ENCODE results near the gene VDAC1. TPM values are rescaled to one million over a fixed set of nuclear protein-coding genes. Genes with fewer than 3 reads are reported as not detected.

VDAC1 gene
- total RNA-seq, 1 donor from 2014 or later: 119 TPM

DNA sequence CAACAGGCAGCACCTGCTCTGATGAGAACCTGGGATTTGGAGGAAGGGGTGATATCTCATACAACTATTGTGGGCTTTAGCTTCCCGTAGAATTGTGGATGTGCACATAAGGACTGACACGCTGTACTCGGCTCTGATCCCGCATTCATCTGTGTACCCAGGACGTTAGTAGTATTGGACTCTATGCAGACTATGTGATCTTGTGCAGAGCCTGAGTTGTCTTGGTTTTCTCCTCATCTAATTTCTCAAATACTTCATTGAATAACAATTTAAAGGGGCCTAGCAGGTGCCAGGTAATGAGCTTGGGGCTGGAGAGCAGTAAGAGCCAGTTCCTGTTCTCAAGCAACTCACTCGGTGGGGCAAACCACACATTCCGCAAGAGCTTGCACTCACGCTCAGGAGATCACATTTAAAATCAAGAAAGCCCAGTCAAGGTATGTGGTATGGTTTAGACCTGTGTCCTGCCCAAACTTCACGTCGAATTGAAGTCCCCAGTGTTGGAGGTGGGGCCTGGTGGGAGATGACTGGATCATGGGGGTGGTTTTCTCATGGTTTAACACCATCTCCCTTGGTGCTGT lies 51.1 kb downstream of the VDAC1 start:
- Mint-ChIP-seq H3K9me3 (ENCODE audit: unreplicated experiment) (no peaks in the 10 kb centered on the region), H3K27me3 (ENCODE audit: unreplicated experiment) (no peaks in the 10 kb centered on the region), H3K4me1 (ENCODE audit: unreplicated experiment) (peaks cover 11% of the 10 kb centered on the region), H3K36me3 (ENCODE audit: unreplicated experiment) (peaks cover 18% of the 10 kb centered on the region), H3K4me3 (ENCODE audit: unreplicated experiment) (no peak overlapping the region), H3K27ac (ENCODE audit: unreplicated experiment) (peak overlapping the region; percentile 41)
- DNase-seq (ENCODE audit: extremely low spot score, unreplicated experiment): no peak
- TF ChIP-seq, protein P1, sequence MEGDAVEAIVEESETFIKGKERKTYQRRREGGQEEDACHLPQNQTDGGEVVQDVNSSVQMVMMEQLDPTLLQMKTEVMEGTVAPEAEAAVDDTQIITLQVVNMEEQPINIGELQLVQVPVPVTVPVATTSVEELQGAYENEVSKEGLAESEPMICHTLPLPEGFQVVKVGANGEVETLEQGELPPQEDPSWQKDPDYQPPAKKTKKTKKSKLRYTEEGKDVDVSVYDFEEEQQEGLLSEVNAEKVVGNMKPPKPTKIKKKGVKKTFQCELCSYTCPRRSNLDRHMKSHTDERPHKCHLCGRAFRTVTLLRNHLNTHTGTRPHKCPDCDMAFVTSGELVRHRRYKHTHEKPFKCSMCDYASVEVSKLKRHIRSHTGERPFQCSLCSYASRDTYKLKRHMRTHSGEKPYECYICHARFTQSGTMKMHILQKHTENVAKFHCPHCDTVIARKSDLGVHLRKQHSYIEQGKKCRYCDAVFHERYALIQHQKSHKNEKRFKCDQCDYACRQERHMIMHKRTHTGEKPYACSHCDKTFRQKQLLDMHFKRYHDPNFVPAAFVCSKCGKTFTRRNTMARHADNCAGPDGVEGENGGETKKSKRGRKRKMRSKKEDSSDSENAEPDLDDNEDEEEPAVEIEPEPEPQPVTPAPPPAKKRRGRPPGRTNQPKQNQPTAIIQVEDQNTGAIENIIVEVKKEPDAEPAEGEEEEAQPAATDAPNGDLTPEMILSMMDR (IDR thresholded peaks at IDR 0.05): no peak

GRCh38 chr5:133952729-133953567 lies 51.8 kb downstream of the VDAC1 start:
- peaks cover 17% of the 10 kb centered on the region for H3K36me3 Mint-ChIP-seq (ENCODE audit: unreplicated experiment)
- peak overlapping the region; percentile 41 for H3K27ac Mint-ChIP-seq (ENCODE audit: unreplicated experiment)
- H3K4me1 Mint-ChIP-seq (ENCODE audit: unreplicated experiment): peaks cover 11% of the 10 kb centered on the region
- TF ChIP-seq, protein P1 (IDR thresholded peaks at IDR 0.05): no peak
- no peak overlapping the region for H3K4me3 Mint-ChIP-seq (ENCODE audit: unreplicated experiment)
- no peak for DNase-seq (ENCODE audit: extremely low spot score, unreplicated experiment)
- H3K27me3 Mint-ChIP-seq (ENCODE audit: unreplicated experiment): no peaks in the 10 kb centered on the region
- H3K9me3 Mint-ChIP-seq (ENCODE audit: unreplicated experiment): no peaks in the 10 kb centered on the region

DNA sequence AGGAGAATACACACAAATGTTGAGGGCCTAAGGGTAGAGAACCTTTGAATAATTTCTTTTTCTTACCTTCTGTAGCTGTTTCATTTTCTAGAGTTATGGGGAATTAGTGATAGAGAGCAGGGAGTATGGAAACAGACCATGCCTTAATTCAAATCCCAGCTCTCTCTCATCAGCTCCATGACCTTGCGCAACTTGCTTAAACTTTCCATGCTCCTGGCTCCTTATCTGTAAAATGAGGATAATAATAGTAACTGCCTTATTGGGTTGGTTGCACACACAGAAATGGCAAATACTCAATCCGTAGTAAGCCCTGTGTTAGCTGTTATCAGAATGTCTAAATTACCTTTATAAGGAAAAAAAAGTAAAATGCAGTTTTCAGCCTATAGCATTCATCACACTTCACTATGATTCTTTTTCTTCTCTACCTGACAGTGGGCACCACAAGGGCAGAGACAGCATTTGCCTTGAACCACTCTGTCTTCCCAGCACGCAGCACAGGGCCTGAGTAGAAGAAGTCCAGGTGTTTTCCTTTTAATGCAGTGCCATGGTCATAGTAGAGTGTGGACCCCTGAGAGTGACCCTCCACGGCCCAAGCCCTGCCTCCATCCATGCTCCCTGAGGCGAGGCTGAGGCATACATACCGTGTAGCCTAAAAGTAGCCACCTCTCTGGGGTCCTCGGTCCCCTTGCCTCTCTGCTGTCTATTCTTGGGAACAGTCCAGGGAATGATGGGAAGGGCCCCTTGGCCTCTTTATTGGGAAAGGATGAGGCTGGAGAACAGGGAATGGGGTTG lies 53.8 kb downstream of the VDAC1 start:
- TF ChIP-seq, protein P1 (IDR thresholded peaks at IDR 0.05): no peak
- H3K4me1 Mint-ChIP-seq (ENCODE audit: unreplicated experiment): peaks cover 11% of the 10 kb centered on the region
- no peak for DNase-seq (ENCODE audit: extremely low spot score, unreplicated experiment)

GRCh38 chr5:133948721-133949120 lies 56.1 kb downstream of the VDAC1 start:
- Mint-ChIP-seq H3K27me3 (ENCODE audit: unreplicated experiment) (peaks cover 5% of the 10 kb centered on the region), H3K27ac (ENCODE audit: unreplicated experiment) (no peak overlapping the region), H3K9me3 (ENCODE audit: unreplicated experiment) (no peaks in the 10 kb centered on the region), H3K4me3 (ENCODE audit: unreplicated experiment) (no peak overlapping the region), H3K4me1 (ENCODE audit: unreplicated experiment) (peaks cover 10% of the 10 kb centered on the region), H3K36me3 (ENCODE audit: unreplicated experiment) (no peaks in the 10 kb centered on the region)
- TF ChIP-seq, protein P1 (IDR thresholded peaks at IDR 0.05): no peak
- DNase-seq (ENCODE audit: extremely low spot score, unreplicated experiment): no peak

More for the DNA sequence above, 53.8 kb downstream of the VDAC1 start:
- H3K9me3 Mint-ChIP-seq (ENCODE audit: unreplicated experiment): no peaks in the 10 kb centered on the region
- H3K27me3 Mint-ChIP-seq (ENCODE audit: unreplicated experiment): peaks cover 2% of the 10 kb centered on the region
- H3K4me3 Mint-ChIP-seq (ENCODE audit: unreplicated experiment): no peak overlapping the region
- no peak overlapping the region for H3K27ac Mint-ChIP-seq (ENCODE audit: unreplicated experiment)
- peaks cover 6% of the 10 kb centered on the region for H3K36me3 Mint-ChIP-seq (ENCODE audit: unreplicated experiment)

Data from osteocyte (in vitro differentiated cells).